Endothelial cell of umbilical vein (primary cell): ENCODE results near the gene PLXNA4.

ENCODE experiments used
- CTCF ChIP-seq, 2 donors: IDR thresholded peaks; 1 replicate in 1 of 2; 2 replicates in 1 of 2; pipeline ENCODE4 v1.5.1; 2011; ENCODE audit warnings: low read length in 2 of 2, mild to moderate bottlenecking in 2 of 2, moderate library complexity in 2 of 2, control low read depth in 1 of 2, inconsistent platforms in 1 of 2, low read depth in 1 of 2; ENCODE audit not compliant: insufficient read depth in 1 of 2; ENCODE audit errors: extremely low read depth in 1 of 2
- EZH2 ChIP-seq: IDR thresholded peaks from 2 replicates; pipeline ENCODE4 v1.6.1; 2012; ENCODE audit warnings: borderline replicate concordance, low read depth, mild to moderate bottlenecking, moderate library complexity, low read length, inconsistent platforms; ENCODE audit not compliant: severe bottlenecking
- MAX ChIP-seq: IDR thresholded peaks from 2 replicates; pipeline ENCODE4 v1.6.1; 2011; ENCODE audit not compliant: insufficient read depth, insufficient read length
- MYC ChIP-seq: IDR thresholded peaks from one replicate; pipeline ENCODE4 v1.6.1; 2011; ENCODE audit warnings: mild to moderate bottlenecking, low read depth, low read length
- POLR2A ChIP-seq: IDR thresholded peaks from 2 replicates; pipeline ENCODE4 v1.6.1; 2012; ENCODE audit warnings: low read depth, mild to moderate bottlenecking, control low read depth, low read length
- POLR2AphosphoS5 ChIP-seq: IDR thresholded peaks from 2 replicates; pipeline ENCODE4 v1.6.1; 2012; ENCODE audit warnings: low read depth, mild to moderate bottlenecking, control low read depth, low read length, moderate library complexity; ENCODE audit not compliant: insufficient read depth

- TF ChIP-seq CTCF (IDR thresholded peaks at IDR 0.05; ENCODE audit: extremely low read depth in 1 of 2, insufficient read depth in 1 of 2, low read depth in 1 of 2, low read length in 2 of 2) (no peak), MAX (no peak), POLR2AphosphoS5 (no peak), POLR2A (no peak), MYC (no peak), EZH2 (no peak)
These were observed 328.2 kb downstream of the PLXNA4 start for GRCh38 chr7:132247995-132248618.
